ENCODE measurements around the gene DTD2. TPM values are rescaled to one million over a fixed set of nuclear protein-coding genes. Genes with fewer than 3 reads are reported as not detected.

DTD2 gene
- total and polyA plus RNA-seq, 4 donors, result 7.9 to 16.7 (median 10.7) TPM

- peaks cover 0 to 10% (median 4%) of the 10 kb centered on the region in 4 donors for H3K36me3 ChIP-seq (ENCODE audit: control insufficient read depth in 4 of 4, insufficient read depth in 3 of 4, low read depth in 1 of 4, low read length in 3 of 4)
- no peaks in the 10 kb centered on the region for H3K27me3 ChIP-seq (ENCODE audit: control insufficient read depth in 4 of 4, insufficient read depth in 4 of 4, low read length in 3 of 4)
- H3K27ac ChIP-seq (ENCODE audit: low read depth in 1 of 2, low read length in 2 of 2), result no peak overlapping the region
- no peak for TF ChIP-seq MAX (IDR thresholded peaks at IDR 0.05)
- no peaks in the 10 kb centered on the region for H3K9me3 ChIP-seq (ENCODE audit: control insufficient read depth in 4 of 4, low read length in 3 of 4)
- no peak overlapping the region for H3K4me3 ChIP-seq (ENCODE audit: low read depth in 1 of 3, low read length in 3 of 3)
- no peaks in the 10 kb centered on the region for H3K4me1 ChIP-seq (ENCODE audit: control insufficient read depth in 4 of 4, insufficient read depth in 4 of 4, low read length in 3 of 4)
- 95% methylated on average over 3 of the region's 3 CpGs for WGBS
- DNase-seq (ENCODE audit: low spot score), result no peak
- H3K9ac ChIP-seq (ENCODE audit: low read depth in 1 of 2, low read length in 2 of 2), result no peak overlapping the region
Measured at GRCh38 chr14:31401369-31401932, 55.9 kb downstream of the DTD2 start.

- Histone ChIP-seq H3K9me3 (ENCODE audit: control insufficient read depth in 4 of 4, low read length in 3 of 4) (no peaks in the 10 kb centered on the region), H3K27me3 (ENCODE audit: control insufficient read depth in 4 of 4, insufficient read depth in 4 of 4, low read length in 3 of 4) (no peaks in the 10 kb centered on the region), H3K4me3 (ENCODE audit: low read depth in 1 of 3, low read length in 3 of 3) (no peak overlapping the region), H3K27ac (ENCODE audit: low read depth in 1 of 2, low read length in 2 of 2) (no peak overlapping the region), H3K4me1 (ENCODE audit: control insufficient read depth in 4 of 4, insufficient read depth in 4 of 4, low read length in 3 of 4) (no peaks in the 10 kb centered on the region), H3K9ac (ENCODE audit: low read depth in 1 of 2, low read length in 2 of 2) (no peak overlapping the region), H3K36me3 (ENCODE audit: control insufficient read depth in 4 of 4, insufficient read depth in 3 of 4, low read depth in 1 of 4, low read length in 3 of 4) (peaks cover 0 to 10% (median 4%) of the 10 kb centered on the region in 4 donors)
- TF ChIP-seq RXRA (IDR thresholded peaks at IDR 0.05), result no peak
- no peak for TF ChIP-seq ATF3 (IDR thresholded peaks at IDR 0.05)
- no peak for TF ChIP-seq HNF4A (conservative IDR thresholded peaks at IDR 0.05)
- TF ChIP-seq FOXA2 (IDR thresholded peaks at IDR 0.05), result no peak
- TF ChIP-seq MAX (IDR thresholded peaks at IDR 0.05), result no peak
- TF ChIP-seq FOXA1 (IDR thresholded peaks at IDR 0.05), result no peak
- no peak for TF ChIP-seq CTCF (IDR thresholded peaks at IDR 0.05; ENCODE audit: low read depth, low read length, missing input control)
- no peak for TF ChIP-seq NR2F2 (IDR thresholded peaks at IDR 0.05)
- no peak for TF ChIP-seq EGR1 (IDR thresholded peaks at IDR 0.05; ENCODE audit: low read depth in 2 of 2)
- no peak for TF ChIP-seq RAD21 (IDR thresholded peaks at IDR 0.05)
- TF ChIP-seq TAF1 (conservative IDR thresholded peaks at IDR 0.05), result no peak
- no peak for TF ChIP-seq GABPA (IDR thresholded peaks at IDR 0.05 in 1 of 2, conservative IDR thresholded peaks at IDR 0.05 in 1 of 2)
- DNase-seq (ENCODE audit: low spot score), result no peak
- 90% methylated on average over 5 of the region's 5 CpGs for WGBS
Measured at GRCh38 chr14:31400031-31400638, 57.2 kb downstream of the DTD2 start.

Other genes starting within 250 kb of the DTD2 start
- 100 to 1,000 TPM; 186 to 256 TPM for gene HECTD1, start 249.7 kb downstream of the DTD2 start, total RNA-seq
- 10 to 100 TPM; 46.8 to 49.3 TPM for gene HECTD1, start 249.7 kb downstream of the DTD2 start, polyA plus RNA-seq
- 10 to 100 TPM; 11.7 to 22.8 TPM for gene HEATR5A, start 37.0 kb downstream of the DTD2 start, total RNA-seq
- gene HEATR5A, start 37.0 kb downstream of the DTD2 start, polyA plus RNA-seq, result 1 to 10 TPM; 7.3 to 8.5 TPM
- gene GPR33, start 30.5 kb upstream of the DTD2 start, total RNA-seq, result not detected
- gene GPR33, start 30.5 kb upstream of the DTD2 start, polyA plus RNA-seq, result not detected
- 1 to 10 TPM; 7.4 to 9.3 TPM for gene NUBPL, start 103.9 kb upstream of the DTD2 start, total RNA-seq
- gene NUBPL, start 103.9 kb upstream of the DTD2 start, polyA plus RNA-seq, result 1 to 10 TPM; 4.2 to 5.9 TPM

Measured in liver (tissue), 9 donors.